Smooth muscle cell of the coronary artery (primary cell): Measurements from ENCODE around the gene RFT1. TPM values are rescaled to one million over a fixed set of nuclear protein-coding genes. Genes with fewer than 3 reads are reported as not detected.

Source experiments
- total RNA-seq: library from RNA; depleted of rRNA; stranded (reverse); fragments of >200 nt; gene quantifications from 2 replicates; pipeline ENCODE4 v1.2.3, GENCODE V29; 2014; ENCODE audit warnings: low replicate concordance

Gene RFT1
- total RNA-seq = 4.7 and 12.6 TPM in 2 replicates

GRCh38 chr3:53130179-53131061 is at the start of gene RFT1:
Gene RFT1 (minus strand): TSS chr3:53130435. CDS start chr3:53130400, 35 bp downstream.

GRCh38 chr3:53160660-53161449 is 30.6 kb upstream of the RFT1 start, which contains the start of gene PRKCD:
Gene PRKCD (plus strand): TSS chr3:53161209. CDS start chr3:53178423, 17,214 bp downstream.

GRCh38 chr3:53045518-53046170 is 84.6 kb downstream of the RFT1 start, which contains the start of gene SFMBT1:
Gene SFMBT1 (minus strand): TSS chr3:53046073. CDS start chr3:52969128, 76,945 bp downstream.

Other genes with a start within 250 kb of the RFT1 start
- gene STIMATE, start 232.9 kb downstream of the RFT1 start, total RNA-seq = 7.5 and 10.9 TPM in 2 replicates
- 1.2 and 4.2 TPM in 2 replicates for gene SFMBT1, start 84.4 kb downstream of the RFT1 start, total RNA-seq
- 4.4 and 7.7 TPM in 2 replicates for gene PRKCD, start 30.8 kb upstream of the RFT1 start, total RNA-seq
- 324 and 439 TPM in 2 replicates for gene TKT, start 125.6 kb upstream of the RFT1 start, total RNA-seq
- 9.0 and 10.8 TPM in 2 replicates for gene DCP1A, start 217.1 kb upstream of the RFT1 start, total RNA-seq